Dendritic cell treated with granulocyte-macrophage colony-stimulating factor and Interleukin-4, amounts not matched to agents 40 ng/mL and 50 ng/mL, for 4 days (primary cell): ENCODE results near the gene GADD45A.
A peak's percentile ranks its signal among the peaks of the same experiment; 100 is the strongest.
"Not testable (repeated sequence)": the region's sequence is repeated elsewhere in the genome, so short reads cannot be mapped to it uniquely, and the experiment has no call there.

ENCODE experiments used
- H3K27ac Mint-ChIP-seq: one replicate; pipeline ENCODE4 v1.8.0; 2022; ENCODE audit warnings: mild to moderate bottlenecking, mixed read lengths
- H3K27me3 Mint-ChIP-seq: one replicate; pipeline ENCODE4 v1.8.0; 2022; ENCODE audit warnings: mild to moderate bottlenecking, mixed read lengths
- H3K36me3 Mint-ChIP-seq: one replicate; pipeline ENCODE4 v1.8.0; 2022; ENCODE audit warnings: low read depth, mixed read lengths
- H3K4me1 Mint-ChIP-seq: one replicate; pipeline ENCODE4 v1.8.0; 2022; ENCODE audit warnings: low read depth, mixed read lengths
- H3K4me3 Mint-ChIP-seq: one replicate; pipeline ENCODE4 v1.8.0; 2022; ENCODE audit warnings: mild to moderate bottlenecking, moderate library complexity, mixed read lengths
- H3K9me3 Mint-ChIP-seq: one replicate; pipeline ENCODE4 v1.8.0; 2022; ENCODE audit warnings: mixed read lengths
- intact Hi-C: fragments of 100-400 bp; cut with micrococcal nuclease; formaldehyde crosslinking; loops from one replicate; pipeline ENCODE4 v1.15.0; 2022

Gene GADD45A

GRCh38 chr1:67653304-67653703, 31.7 kb upstream of the GADD45A start:
- no peaks in the 10 kb centered on the region for H3K9me3 Mint-ChIP-seq
- peaks cover 10% of the 10 kb centered on the region for H3K4me1 Mint-ChIP-seq
- H3K27me3 Mint-ChIP-seq, result peaks cover 5% of the 10 kb centered on the region
- intact Hi-C loops, result no loop called here
- no peak overlapping the region for H3K4me3 Mint-ChIP-seq
- no peaks in the 10 kb centered on the region for H3K36me3 Mint-ChIP-seq
- no peak overlapping the region for H3K27ac Mint-ChIP-seq

GRCh38 chr1:67655581-67655980, 29.4 kb upstream of the GADD45A start:
- H3K36me3 Mint-ChIP-seq, result no peaks in the 10 kb centered on the region
- no peaks in the 10 kb centered on the region for H3K9me3 Mint-ChIP-seq
- H3K4me1 Mint-ChIP-seq, result peaks cover 10% of the 10 kb centered on the region
- peaks cover 2% of the 10 kb centered on the region for H3K27me3 Mint-ChIP-seq
- H3K4me3 Mint-ChIP-seq, result no peak overlapping the region
- intact Hi-C loops, result no loop called here
- H3K27ac Mint-ChIP-seq, result no peak overlapping the region

- H3K27me3 Mint-ChIP-seq, H3K4me1 Mint-ChIP-seq, H3K9me3 Mint-ChIP-seq, H3K27ac Mint-ChIP-seq, H3K36me3 Mint-ChIP-seq, intact Hi-C loops, H3K4me3 Mint-ChIP-seq: not testable (repeated sequence)
Measured at GRCh38 chr1:67657152-67657551, 27.8 kb upstream of the GADD45A start.

- Mint-ChIP-seq H3K27ac (no peak overlapping the region), H3K27me3 (no peaks in the 10 kb centered on the region), H3K9me3 (no peaks in the 10 kb centered on the region), H3K4me3 (no peak overlapping the region), H3K36me3 (no peaks in the 10 kb centered on the region), H3K4me1 (no peaks in the 10 kb centered on the region)
- intact Hi-C loops, result no loop called here
Measured at GRCh38 chr1:67659229-67659628, 25.8 kb upstream of the GADD45A start.

- Mint-ChIP-seq H3K27ac (no peak overlapping the region), H3K27me3 (peaks cover 2% of the 10 kb centered on the region), H3K4me3 (no peak overlapping the region), H3K9me3 (no peaks in the 10 kb centered on the region), H3K36me3 (no peaks in the 10 kb centered on the region), H3K4me1 (no peaks in the 10 kb centered on the region)
- intact Hi-C loops, result no loop called here
Measured at GRCh38 chr1:67662884-67663283, 22.1 kb upstream of the GADD45A start.

GRCh38 chr1:67664048-67664447, 21.0 kb upstream of the GADD45A start:
- Mint-ChIP-seq H3K27me3 (peaks cover 4% of the 10 kb centered on the region), H3K9me3 (no peaks in the 10 kb centered on the region)
- intact Hi-C loops, result no loop called here

GRCh38 chr1:67665307-67665706, 19.7 kb upstream of the GADD45A start:
- H3K4me3 Mint-ChIP-seq, H3K27ac Mint-ChIP-seq, intact Hi-C loops, H3K9me3 Mint-ChIP-seq, H3K4me1 Mint-ChIP-seq, H3K36me3 Mint-ChIP-seq, H3K27me3 Mint-ChIP-seq: not testable (repeated sequence)

More at GRCh38 chr1:67664048-67664447, 21.0 kb upstream of the GADD45A start:
- Mint-ChIP-seq H3K4me1 (no peaks in the 10 kb centered on the region), H3K36me3 (no peaks in the 10 kb centered on the region), H3K27ac (no peak overlapping the region), H3K4me3 (no peak overlapping the region)

- intact Hi-C loops, result no loop called here
- peaks cover 4% of the 10 kb centered on the region for H3K27me3 Mint-ChIP-seq
- no peaks in the 10 kb centered on the region for H3K4me1 Mint-ChIP-seq
- no peak overlapping the region for H3K27ac Mint-ChIP-seq
- no peaks in the 10 kb centered on the region for H3K36me3 Mint-ChIP-seq
- no peaks in the 10 kb centered on the region for H3K9me3 Mint-ChIP-seq
- no peak overlapping the region for H3K4me3 Mint-ChIP-seq
Measured at GRCh38 chr1:67666636-67667035, 18.4 kb upstream of the GADD45A start.

GRCh38 chr1:67668660-67669059, 16.3 kb upstream of the GADD45A start:
- Mint-ChIP-seq H3K9me3 (no peaks in the 10 kb centered on the region), H3K36me3 (no peaks in the 10 kb centered on the region), H3K4me3 (no peak overlapping the region), H3K27me3 (peaks cover 4% of the 10 kb centered on the region), H3K4me1 (no peaks in the 10 kb centered on the region), H3K27ac (no peak overlapping the region)
- intact Hi-C loops, result no loop called here

GRCh38 chr1:67672260-67672803, 12.7 kb upstream of the GADD45A start:
- H3K27me3 Mint-ChIP-seq, result peaks cover 2% of the 10 kb centered on the region
- H3K9me3 Mint-ChIP-seq, result no peaks in the 10 kb centered on the region
- H3K36me3 Mint-ChIP-seq, result no peaks in the 10 kb centered on the region
- intact Hi-C loops, result no loop called here
- no peak overlapping the region for H3K4me3 Mint-ChIP-seq
- H3K4me1 Mint-ChIP-seq, result peaks cover 9% of the 10 kb centered on the region
- no peak overlapping the region for H3K27ac Mint-ChIP-seq

- H3K4me3 Mint-ChIP-seq, result no peak overlapping the region
- no peaks in the 10 kb centered on the region for H3K36me3 Mint-ChIP-seq
- H3K9me3 Mint-ChIP-seq, result no peaks in the 10 kb centered on the region
- peaks cover 2% of the 10 kb centered on the region for H3K27me3 Mint-ChIP-seq
- intact Hi-C loops, result no loop called here
- no peak overlapping the region for H3K27ac Mint-ChIP-seq
- H3K4me1 Mint-ChIP-seq, result peaks cover 9% of the 10 kb centered on the region
Measured at GRCh38 chr1:67673468-67674201, 11.4 kb upstream of the GADD45A start.

GRCh38 chr1:67674260-67675011, 10.6 kb upstream of the GADD45A start:
- Mint-ChIP-seq H3K4me1 (peaks cover 9% of the 10 kb centered on the region), H3K36me3 (no peaks in the 10 kb centered on the region), H3K27ac (peak overlapping the region; percentile 2), H3K4me3 (no peak overlapping the region), H3K27me3 (no peaks in the 10 kb centered on the region), H3K9me3 (no peaks in the 10 kb centered on the region)
- intact Hi-C loops, result no loop called here

GRCh38 chr1:67675800-67676199, 9.2 kb upstream of the GADD45A start:
- intact Hi-C loops, result no loop called here
- Mint-ChIP-seq H3K4me3 (no peak overlapping the region), H3K27me3 (no peaks in the 10 kb centered on the region), H3K27ac (no peak overlapping the region), H3K4me1 (peaks cover 9% of the 10 kb centered on the region), H3K36me3 (no peaks in the 10 kb centered on the region), H3K9me3 (no peaks in the 10 kb centered on the region)

- intact Hi-C loops, result no loop called here
- Mint-ChIP-seq H3K27ac (no peak overlapping the region), H3K27me3 (no peaks in the 10 kb centered on the region), H3K4me1 (peaks cover 9% of the 10 kb centered on the region), H3K9me3 (no peaks in the 10 kb centered on the region), H3K4me3 (no peak overlapping the region), H3K36me3 (no peaks in the 10 kb centered on the region)
Measured at GRCh38 chr1:67676287-67676686, 8.7 kb upstream of the GADD45A start.
